Raji (cell line): ENCODE results near the gene EPB41L4B.

Experiments
- POLR2A ChIP-seq: IDR thresholded peaks from 2 replicates; pipeline ENCODE4 v1.6.1; 2011; ENCODE audit warnings: low read depth, low read length, control low read depth; ENCODE audit not compliant: insufficient read depth

The EPB41L4B gene

DNA sequence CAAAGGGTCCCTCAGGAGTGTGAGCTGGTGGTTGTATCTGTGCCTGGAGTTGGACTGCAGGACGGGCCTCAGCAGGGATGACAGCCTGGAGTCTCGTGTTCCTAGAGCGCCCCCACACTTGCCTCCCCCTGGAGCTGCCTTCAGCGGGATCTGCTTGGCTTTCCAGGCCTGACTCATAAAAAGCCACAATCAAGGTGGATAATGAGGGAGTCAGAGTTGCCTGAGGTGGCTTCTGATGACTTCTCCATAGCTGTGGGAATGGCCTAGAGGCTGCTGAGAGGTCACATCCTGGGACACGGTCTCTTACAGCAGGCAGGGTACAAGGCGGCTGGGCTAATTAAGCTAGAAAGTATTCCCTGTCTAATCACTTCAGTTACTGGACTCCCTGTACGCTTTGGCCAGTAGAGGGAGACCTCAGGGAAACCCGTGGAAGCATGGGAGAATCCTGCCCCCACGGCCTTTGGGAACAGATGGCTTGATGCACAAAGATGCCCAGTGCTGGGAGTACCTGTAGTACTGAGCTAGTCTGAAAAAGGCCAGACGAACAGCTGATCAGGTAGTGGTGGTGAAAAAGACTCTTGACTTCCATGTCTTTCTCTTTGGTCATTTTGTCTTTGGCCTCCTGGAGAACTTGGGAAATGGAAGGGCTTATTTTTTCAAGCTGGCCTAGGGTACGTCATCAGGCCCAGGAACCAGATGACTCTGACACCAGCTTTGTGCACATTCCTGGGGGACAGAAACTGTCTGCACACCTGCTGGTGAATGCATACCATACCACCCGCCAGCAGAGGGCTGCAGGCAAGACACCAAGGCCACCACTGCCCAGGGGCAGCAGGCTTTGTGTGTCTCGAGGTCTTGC lies 137.7 kb downstream of the EPB41L4B start:
- TF ChIP-seq POLR2A = no peak

DNA sequence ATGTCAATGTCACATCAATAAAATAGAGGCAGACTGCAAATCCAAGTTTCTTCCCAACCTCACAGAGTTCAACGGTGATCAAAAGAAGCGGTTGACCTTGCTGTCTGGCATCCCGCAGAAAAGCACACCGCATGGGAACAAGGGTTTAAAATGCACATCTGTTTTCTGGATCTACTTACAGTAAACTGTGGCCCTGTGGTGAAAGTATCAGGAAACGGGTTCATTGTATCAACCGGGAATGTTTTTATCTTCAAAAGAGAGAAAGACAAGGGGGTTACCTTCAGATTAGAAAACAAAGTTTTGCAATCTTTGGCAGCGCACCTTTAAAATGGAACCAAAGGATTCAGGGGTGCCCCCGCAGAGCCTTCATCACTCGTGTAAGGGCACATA lies 138.3 kb downstream of the EPB41L4B start:
- TF ChIP-seq POLR2A = no peak

DNA sequence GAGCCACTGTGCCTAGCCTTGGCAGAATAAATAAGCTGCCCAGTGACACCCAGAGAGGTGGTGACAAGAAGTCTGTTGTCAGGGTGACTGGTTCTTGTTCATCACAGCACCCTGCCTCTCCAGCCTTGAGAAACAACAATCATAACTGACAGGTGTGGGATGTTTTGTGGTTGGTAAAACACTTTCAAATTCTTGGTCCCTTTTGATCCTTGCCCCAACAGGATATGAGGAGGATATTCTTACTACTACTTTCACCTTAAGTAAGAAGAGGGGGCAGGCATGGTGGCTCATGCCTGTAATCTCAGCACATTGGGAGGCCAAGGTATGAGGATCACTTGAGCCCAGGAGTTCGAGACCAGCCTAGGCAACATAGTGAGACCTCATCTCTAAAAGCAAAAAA lies 139.6 kb downstream of the EPB41L4B start:
- TF ChIP-seq POLR2A = no peak

DNA sequence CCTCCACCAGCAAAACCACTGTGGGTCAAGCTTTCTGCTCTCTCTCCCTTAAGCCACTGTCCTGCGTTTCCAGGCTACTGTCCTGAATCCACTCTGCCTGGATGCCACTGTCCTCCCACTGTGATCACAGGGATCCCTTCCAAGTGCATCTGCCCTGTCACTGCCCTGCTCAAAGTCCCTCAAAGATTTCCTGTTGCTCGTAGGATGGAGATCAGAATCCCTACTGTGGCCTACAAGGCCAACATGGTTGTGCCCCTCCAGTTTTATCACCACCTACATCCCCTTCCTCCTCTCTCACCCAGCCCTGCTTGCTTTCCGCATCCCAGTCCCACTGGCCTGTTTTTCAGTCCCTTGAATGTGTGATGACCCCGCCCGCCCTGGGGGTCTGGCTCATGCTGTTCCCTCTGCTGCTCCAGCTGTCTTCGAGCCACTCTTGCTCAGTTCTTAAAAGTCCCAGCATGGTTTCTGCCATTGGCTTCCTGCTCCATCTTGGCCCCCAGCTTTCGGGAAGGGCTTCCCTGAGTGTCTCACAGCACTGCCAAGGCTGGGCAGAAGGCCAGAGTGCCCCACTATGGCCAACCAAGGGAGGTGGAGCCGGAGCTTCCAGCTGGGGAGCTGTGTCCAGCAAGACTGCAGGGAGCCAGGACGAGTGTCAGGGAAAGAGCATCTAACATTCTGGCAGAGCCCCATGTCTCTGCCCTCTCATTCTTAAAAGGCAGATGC lies 140.9 kb downstream of the EPB41L4B start:
- no peak for TF ChIP-seq POLR2A

DNA sequence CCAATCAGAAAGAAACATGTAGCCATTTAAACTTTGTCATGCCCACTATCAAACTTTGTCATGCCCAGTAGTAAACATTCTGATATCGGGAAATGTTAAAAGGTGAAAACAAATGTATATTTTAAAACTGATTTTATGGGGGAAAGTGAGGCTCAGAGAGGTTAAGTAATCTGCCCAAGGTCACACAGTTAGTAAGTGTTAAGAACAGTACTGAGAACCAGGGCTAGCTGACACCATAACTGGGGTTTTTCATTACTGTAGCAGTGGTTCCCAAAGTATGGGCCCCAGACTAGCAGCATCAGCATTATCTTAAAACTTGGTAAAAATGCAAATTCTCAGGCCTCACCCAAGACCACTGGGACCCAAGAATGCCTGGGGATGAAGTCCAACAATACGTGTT lies 143.9 kb downstream of the EPB41L4B start:
- no peak for TF ChIP-seq POLR2A

DNA sequence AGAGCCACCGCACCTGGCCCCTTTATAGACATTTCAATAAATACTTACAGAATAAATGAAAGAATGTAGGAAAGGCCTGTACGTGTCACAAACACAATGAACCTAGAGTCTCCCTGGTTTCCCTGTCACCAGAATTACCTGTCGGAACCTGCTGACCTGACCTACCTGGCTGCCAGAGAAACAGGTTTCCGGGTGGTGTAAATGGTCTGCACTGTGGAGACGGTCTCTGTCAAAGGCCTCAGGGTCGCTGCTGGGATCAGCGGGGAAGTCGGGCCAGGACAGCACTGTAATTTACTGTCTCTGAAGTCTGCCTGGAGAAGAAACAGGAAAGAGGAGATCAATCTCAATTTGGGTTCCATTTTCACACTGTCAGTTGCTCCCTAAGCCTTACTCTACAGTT lies 144.5 kb downstream of the EPB41L4B start:
- TF ChIP-seq POLR2A = no peak

DNA sequence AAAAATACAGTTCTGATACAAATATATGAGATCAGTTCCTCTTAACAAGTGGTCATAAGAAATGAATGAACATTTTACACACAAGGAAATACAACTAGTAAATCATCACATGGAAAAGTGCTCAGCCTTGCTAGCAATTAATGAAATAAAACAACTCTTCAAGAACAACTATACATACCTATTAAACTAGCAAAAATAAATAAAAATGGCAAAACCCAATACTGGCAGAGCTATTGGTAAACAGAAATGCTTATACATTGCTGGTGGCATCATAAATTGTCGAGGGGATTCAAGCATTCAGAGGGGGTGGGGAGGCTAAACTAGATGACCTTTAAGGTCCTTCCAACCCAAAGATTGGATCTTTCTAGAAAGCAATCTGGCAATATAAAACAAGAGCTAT lies 147.9 kb downstream of the EPB41L4B start:
- no peak for TF ChIP-seq POLR2A

DNA sequence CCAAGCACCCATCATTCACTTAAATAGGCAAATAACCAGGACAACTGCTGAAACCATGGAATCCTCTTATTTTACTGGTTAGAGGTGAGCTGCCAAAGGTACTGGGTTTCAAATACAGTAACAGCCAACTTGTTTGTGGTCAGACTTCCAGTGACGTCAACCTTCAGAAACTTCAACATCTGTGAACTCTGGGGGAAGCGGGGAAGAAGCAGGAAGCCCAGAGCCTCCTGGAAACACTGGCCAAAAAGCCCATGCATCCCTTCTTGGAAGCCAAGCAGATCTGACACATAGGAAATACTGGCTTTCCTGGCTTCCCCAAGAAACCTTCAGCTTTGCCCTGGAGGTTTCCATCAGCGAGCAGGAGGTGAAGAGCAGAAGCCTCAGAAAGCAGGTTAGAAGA lies 148.9 kb downstream of the EPB41L4B start:
- no peak for TF ChIP-seq POLR2A

DNA sequence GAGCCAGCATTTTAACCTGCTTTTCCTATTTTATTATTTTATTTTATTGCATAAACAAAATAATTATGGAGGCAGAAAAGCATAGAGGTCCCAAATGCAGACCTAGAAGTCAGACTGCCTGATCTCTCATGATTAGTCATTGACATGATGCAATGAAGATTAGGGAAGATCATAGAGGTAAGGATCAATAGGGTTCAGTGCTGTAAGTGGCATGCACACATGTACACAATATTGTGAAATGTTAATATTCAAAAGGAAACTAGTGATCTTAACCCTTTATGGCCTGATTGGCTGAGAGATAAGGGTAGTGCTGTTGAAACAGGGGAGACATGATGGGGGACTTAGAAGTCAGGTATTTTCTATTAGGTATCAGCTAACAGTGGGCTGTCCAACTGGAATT lies 152.7 kb downstream of the EPB41L4B start:
- TF ChIP-seq POLR2A = no peak

DNA sequence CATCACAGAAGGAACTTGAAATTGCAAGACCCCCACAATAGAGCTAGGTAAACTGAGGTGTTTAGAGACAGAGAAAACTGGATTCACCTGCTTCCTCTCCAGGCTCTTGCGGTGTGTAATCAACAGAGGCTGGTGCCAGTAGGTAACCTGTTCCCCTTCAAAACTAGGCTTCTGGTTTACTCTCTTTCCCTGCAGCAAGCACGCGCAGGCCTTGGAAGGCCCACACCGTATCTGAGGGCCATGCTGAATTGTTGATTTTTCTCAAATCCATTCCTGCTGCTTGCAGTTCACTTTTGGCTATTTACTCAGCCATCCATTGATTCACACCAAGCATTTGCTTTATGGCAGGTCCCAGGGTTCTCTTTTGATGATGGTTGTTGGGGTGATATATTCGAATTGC lies 153.1 kb downstream of the EPB41L4B start:
- TF ChIP-seq POLR2A = no peak

DNA sequence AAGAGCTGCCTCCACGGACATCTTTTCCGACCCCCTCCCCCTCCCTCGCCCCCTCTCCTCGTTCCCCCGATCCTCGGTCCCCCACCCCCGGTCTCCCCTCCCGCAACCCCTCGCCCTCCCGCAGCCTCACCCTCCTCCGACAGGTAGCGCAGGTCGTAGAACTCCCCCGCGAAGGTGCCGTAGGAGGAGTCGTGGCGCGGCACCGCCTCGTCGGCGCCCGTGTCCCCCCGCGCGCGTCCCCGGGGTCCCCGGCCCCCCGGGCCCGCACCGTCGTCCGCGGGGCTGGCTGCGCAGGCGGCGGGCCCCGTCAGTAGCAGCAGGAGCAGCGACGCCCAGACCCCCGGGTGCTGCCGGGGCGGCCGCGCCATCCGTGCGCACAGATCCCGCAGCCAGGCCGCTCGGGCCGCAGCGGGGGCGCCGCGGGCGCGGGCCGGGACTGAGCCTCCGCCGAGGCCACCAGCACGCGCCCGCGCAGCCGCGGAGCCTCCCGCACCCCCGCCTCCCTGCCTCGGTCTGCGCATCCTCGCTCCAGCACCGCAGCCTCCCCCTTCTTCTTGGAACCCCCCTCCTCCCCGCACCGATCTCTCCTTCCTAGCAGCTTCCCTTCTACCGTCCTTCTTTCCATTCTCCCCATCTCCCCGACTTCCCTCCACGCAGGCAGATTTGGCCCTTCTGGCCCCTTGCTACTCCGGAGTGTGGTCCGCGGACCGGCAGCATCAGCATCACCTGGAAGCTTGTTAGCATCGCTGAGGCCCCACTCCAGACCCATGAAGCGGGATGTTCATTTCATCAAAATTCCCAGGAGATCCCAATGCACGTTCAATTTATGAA lies 153.9 kb downstream of the EPB41L4B start, which contains the start of gene FRRS1L:
Gene FRRS1L (minus strand): TSS at position 479 of the 831 bp plus-strand sequence. CDS start 111 bp downstream, at position 368.
- no peak for TF ChIP-seq POLR2A

DNA sequence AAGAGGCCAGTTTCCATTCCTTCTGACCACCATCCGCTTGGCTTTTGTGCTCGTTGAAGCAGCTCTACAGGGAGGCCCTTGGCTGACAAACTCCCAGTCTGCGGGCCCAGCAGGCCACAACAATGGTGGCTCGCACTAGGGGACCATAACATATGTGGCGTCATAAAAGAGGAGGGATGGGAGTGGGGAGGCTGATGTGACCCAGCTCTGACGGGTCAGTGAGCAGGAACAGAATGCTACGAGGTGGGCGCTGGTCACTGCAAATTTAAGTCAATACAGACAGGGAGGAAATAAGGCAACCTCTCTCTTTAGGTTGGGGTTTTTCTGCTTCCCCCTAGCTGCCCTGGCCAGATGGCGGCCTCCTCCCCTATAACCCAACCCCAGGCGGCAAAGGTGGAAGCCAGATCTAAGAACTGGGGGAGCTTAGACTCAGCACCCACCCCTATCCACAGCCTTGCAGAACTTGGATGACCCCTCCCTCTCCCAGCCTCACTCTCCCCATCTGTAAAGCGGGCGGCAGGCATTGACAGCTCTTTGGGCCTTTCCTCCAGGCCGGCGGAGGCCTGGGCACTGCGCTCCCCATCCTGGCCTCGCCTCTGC lies 154.6 kb downstream of the EPB41L4B start:
- no peak for TF ChIP-seq POLR2A

DNA sequence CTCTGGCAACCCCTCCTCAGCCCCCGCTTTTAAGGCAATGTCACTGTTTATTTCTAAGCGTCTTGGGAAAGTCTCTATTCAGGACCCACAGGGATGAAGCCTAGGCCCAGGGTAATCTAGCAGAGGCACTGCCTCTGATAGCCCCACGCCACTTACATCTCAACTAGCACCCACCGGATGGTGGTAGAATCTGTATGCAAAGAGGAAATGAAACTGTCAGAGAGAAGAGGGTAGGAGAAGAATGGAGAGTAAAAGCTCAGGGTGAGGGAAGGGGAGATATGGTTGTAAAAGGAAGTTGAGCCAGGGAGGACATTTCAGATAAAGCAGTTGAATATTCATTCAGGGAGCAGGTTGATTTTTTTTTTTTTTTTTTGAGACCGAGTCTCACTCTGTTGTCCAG lies 156.8 kb downstream of the EPB41L4B start:
- no peak for TF ChIP-seq POLR2A

DNA sequence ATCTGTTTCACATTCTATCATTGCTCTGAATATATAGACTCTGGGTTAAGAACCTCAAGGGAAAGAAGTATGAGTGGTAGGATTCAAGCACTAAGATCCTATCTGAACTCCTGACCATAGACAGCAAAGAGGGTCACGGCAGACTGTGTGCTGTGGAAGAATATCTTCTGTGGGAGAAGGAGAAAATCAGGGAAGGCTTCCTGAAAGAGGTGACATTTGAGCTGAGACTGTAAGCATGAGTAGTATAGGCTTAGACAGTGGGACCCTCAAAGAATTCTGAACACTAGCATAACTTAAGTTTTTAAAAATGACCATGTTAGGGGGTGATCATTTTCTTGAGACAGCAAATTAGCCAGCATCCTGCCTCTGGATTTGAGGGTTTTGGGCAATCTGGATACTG lies 157.7 kb downstream of the EPB41L4B start:
- TF ChIP-seq POLR2A = no peak

DNA sequence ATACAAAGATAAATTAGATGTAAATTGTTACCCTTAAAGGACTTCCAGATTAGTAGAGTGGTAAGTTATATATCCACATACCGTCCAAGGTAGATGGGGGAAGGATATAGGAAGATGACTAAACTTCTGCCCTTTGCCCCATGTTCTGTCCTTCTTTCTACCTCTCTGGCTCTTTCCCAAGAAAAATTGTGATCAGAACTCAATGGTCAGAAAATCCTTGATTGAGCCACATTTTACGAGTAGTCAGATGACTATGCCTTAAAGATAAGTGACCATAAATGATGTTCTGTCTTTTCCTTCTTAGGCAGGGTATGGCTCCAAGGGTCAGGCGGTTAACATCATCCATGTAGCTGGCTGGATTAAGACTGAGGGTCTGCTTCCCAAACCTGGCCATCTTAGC lies 158.2 kb downstream of the EPB41L4B start:
- TF ChIP-seq POLR2A = no peak
